SK-MEL-5 (cell line): ENCODE results near the gene GRIA1. TPM values are rescaled to one million over a fixed set of nuclear protein-coding genes. Genes with fewer than 3 reads are reported as not detected.
"Not testable (repeated sequence)": the region's sequence is repeated elsewhere in the genome, so short reads cannot be mapped to it uniquely, and the experiment has no call there.

Source experiments
- DNase-seq: peaks from one replicate; pipeline ENCODE4 v3.0.0-alpha.2; 2016; ENCODE audit warnings: low read depth, low spot score
- in situ Hi-C: cut with HindIII; loops from 2 replicates; pipeline ENCODE4 v1.10.0; 2016; ENCODE audit warnings: low sequenced_read_pairs, high pct_unique_total_duplicates, low pct_unique_long_range_greater_than_20kb
- total RNA-seq: library from RNA; depleted of rRNA; stranded (reverse); fragments of >200 nt; shearing (Covaris generic); gene quantifications from 2 replicates; pipeline ENCODE4 v1.2.3, GENCODE V29; 2014

GRIA1 gene
- total RNA-seq, 1 experiment from 2014 or later = not detected

DNA sequence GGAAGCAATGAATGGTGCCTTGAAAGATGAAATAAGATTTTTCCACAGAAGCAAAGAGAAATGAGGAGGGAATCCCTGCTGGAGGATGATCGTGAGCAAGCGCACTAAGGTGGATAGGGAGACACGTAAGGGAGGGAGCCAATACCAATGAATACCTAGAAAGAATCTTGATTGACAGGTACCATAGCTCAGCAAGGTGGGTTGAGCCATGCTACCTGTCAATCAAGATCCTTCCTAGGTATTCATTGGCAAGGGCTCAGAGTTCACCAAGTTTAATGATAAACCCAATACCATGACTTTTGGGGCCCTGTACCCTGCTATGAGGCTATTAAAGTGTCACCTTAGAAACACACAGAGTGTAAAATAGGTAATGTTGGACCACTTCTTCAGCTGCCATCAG is 226.8 kb downstream of the GRIA1 start:
- in situ Hi-C loops = no loop called here
- DNase-seq = no peak

DNA sequence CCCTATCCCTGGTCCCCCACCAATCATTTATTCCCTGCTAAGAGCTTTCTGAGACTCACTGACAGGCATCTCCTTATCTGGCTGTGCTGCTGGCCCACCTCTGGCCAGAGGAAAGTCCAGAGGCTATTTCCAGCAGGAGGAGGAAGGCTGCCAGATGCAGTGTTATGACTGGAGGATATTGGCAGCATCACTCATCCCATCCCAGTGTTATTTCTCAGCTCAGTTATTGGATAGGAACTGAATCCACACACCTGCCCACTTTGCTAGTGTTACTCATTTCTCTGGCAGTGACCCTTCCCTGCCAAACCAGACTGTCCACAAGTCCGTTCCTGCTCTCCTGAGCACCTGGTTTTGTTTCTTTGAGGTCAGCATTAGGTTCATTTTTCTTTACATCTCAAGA is 228.2 kb downstream of the GRIA1 start:
- no peak for DNase-seq
- in situ Hi-C loops = no loop called here

DNA sequence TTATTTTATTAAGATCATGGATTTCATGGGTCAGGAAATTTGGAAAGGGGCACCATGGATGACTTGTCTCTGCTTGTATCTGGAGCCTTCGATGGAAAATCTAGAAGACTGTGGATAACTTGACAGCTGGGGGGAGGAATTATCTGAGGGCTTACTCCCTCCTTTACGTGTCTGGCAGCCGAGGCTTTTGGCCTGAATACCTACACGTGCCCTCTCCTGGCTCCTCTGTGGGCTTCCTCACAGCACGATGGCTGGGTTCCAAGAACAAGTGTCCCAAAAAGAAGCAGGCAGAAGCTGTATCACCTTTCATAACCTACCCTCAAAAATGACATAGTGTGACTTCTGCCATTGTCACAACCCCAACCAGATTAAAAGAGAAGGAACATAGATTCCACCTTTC is 228.9 kb downstream of the GRIA1 start:
- no peak for DNase-seq
- in situ Hi-C loops = no loop called here

DNA sequence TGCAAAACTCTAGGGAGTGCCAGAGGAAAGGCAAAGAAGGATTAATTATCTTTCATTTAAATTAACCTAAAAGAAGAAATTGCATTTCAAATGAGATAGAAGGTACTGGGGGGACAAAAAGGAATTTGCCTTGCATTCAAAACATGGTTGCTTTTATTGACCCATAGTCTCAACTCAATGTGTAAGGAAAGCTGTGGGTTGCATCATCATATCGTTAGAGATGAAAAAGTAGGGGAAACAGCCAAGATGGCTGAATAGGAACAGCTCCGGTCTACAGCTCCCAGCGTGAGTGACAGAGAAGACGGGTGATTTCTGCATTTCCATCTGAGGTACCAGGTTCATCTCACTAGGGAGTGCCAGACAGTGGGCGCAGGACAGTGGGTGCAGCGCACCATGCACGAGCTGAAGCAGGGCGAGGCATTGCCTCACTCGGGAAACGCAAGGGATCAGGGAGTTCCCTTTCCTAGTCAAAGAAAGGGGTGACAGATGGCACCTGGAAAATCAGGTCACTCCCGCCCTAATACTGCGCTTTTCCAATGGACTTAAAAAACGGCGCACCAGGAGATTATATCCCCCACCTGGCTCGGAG is 232.6 kb downstream of the GRIA1 start:
- in situ Hi-C loops = not testable (repeated sequence)

DNA sequence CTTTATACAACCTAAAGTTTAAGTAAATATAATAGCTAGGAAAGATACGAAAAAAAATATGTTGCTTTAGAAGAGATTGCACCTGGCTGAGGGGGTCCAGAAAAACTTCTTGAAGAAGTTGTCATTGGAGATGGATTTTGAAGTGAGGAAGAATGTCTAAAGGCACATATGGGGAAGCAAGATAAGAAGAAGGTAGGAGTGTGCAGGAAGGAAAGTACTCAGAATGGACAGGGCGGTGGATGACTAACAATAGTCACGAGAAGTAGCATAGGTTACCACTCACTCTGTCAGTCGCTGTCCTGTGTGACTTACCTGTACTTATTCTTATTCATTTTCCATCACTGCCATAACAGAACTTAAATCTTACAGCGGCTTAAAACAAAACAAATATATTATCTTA is 251.6 kb downstream of the GRIA1 start:
- in situ Hi-C loops = no loop called here
- DNase-seq = no peak

More for the DNA sequence above, 232.6 kb downstream of the GRIA1 start:
- DNase-seq = not testable (repeated sequence)

DNA sequence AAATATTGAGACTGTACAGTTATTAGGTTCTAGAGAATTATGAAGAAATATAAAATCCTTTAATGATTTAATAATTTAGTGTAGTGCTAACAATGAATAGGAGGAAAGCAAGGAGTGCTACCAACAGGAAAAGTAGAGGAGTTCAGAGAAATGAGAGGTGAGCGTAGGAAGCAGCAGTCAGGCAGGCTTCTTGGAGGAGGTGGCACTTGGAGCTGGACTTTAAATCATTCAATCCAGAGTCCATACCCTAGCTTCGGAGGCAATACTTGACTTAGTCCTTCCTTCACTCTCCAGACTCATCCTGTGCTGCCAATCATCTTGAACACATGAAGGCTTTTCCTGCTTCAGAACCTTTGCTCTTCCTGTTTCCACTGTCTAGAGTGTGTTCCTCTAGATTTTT is 254.3 kb downstream of the GRIA1 start:
- in situ Hi-C loops = no loop called here
- DNase-seq = no peak

DNA sequence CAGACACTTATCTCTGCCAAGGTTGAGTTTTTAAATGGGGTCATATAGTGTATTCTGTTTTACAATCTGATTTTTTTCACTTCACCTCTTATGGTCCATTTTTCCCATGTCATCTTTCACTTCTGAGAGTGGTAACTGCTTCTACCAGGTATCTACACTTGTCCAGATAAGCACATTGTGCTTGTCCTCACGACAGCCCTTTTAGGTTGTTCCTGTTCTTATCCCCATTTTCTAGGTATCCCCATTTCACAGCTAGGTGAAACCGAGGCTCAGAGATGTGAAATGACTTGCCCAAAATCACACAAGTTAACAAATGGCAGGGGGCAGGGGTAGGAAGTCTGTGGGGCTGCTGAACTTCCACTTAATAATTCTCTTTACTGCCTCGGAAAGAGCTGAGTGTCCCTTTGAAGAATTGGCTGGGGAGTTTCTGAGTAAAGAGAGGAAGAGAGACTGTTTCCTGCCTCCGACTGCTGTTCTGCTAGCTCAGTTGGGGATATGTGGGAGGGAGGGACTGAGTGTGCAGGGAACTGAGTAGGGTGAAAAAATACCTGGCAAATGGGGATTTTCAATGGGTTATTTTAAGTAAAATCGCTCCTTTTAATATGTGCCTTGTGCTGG is 255.4 kb downstream of the GRIA1 start:
- no peak for DNase-seq
- in situ Hi-C loops = no loop called here

DNA sequence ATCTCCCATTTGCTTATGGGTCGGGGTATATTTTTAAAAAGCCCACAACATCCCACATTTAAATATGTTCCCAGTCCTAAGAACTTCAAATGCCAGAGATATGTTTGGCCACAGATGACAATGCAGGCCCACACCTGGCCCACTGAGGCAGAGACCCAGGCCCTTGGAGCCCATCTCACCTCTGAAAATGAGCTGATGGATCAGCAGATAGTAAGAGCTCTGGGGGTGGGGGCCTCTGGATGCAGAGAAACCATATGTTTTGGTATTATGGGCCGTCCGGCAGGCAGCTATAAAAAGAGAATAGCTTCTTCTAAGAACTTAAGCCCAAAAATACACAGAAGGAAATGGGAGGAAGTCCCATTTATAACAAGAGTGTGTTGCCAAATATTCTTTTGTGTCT is 256.0 kb downstream of the GRIA1 start:
- in situ Hi-C loops = no loop called here
- no peak for DNase-seq

DNA sequence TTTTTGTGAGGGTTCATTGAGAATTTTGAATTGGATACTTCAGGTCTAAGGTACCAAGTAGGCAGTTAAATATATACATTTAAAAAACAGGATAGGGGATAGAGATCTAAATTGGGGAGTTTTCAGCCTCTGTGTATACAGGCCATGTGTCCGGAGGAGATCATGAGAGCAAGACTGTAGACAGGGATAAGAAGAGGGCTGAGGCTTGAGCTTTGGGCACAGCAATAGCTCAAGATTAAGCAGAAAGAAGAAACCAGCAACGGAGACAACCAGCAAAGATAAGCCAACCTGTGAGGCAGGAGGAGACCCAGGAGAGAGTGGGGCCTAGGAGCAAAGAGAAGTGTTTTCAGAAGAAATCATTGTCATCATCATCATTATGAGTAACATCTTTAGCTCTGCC is 258.4 kb downstream of the GRIA1 start:
- no peak for DNase-seq
- in situ Hi-C loops = no loop called here

DNA sequence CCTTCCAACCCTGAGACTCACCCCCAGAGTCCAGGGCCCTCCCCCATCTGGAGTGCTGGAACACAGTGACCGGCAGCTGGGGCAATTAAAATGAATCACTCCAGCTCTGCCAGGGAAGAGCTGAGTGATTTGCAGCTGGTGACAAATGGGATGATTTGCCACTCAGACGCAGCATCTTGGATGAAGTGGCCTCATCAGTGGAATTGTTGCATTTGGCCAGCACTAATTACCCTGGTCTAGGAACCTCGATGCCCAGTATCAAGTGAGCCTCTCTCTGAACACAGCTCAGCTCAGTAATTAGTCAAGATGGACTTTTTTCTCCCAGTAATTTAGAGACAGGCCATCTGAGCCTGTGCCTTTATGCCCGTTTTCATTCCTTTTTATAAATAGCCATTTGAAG is 259.5 kb downstream of the GRIA1 start:
- in situ Hi-C loops = no loop called here
- DNase-seq = no peak

DNA sequence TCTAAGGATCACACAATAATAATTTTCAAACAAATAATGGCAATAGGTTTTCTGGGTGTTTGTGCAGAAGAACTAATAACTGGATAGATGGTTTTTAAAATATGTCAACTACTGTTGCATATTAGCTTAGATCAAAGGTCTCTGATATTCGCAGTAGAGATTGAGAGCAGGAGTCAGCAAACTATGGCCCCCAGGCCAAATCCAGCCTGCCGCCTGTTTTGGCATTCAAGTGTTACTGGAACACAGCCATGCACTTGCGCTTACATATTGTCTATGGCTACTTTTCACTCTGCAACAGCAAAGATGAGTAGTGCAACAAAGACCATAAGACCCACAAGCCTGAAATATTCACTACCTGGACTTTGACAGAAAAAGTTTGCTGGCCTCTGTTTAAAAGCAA is 260.8 kb downstream of the GRIA1 start:
- in situ Hi-C loops = no loop called here
- no peak for DNase-seq

DNA sequence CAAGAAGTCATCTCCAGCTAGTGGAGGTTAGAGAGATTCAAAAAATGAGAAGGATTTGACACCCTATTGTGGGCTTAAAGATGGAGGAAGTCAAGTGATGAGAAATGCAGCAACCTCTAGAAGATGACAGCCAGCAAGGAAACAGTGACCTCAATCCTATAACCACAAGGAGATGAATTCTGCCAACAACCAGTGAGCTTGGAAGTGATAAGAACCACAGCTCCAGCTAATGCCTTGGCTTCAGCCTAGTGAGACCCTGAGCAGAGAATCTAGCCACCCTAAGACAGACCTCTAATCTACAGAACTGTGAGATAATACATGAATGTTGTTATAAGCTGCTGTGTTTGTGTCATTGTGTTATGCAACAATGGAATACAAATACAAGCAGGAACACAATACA is 262.4 kb downstream of the GRIA1 start:
- DNase-seq = no peak
- in situ Hi-C loops = no loop called here

DNA sequence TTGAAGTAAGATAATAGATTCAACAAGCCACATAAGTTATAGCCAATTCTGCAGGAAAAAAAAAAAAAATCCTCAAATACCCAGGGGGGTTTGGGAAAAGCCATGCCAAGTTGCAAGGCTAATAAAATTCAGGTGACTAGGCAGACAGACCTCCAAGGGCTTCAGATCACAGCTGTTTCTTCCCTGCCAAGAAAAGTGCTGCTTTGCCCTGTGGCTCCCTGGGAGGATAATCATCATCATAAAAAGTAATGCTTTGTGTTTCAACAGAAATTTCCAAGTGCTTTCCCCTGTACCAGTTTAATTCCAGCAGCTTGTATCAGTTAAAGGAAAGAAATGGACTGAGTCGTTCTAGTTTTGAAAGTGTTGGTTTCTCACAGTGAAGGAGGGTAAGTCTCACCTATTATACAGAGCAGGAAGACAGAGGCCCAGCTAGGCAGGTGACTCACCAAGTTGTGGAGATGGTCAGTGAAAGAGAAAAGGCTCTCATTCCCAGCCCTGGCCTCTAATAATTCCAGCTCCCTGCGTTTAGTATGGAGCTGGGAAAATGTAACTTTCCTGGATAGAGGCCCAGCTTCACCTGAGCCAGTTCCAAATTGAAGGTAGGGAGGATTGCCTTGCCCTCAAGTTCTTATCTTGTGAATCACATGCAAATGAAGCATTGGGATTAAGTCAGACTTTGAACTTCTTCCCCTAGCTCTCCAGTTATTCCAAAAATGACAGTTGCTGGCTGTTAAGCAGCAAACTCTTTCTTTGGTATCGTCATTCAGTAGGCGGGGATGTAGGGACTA is 263.4 kb downstream of the GRIA1 start:
- no peak for DNase-seq
- in situ Hi-C loops = no loop called here

DNA sequence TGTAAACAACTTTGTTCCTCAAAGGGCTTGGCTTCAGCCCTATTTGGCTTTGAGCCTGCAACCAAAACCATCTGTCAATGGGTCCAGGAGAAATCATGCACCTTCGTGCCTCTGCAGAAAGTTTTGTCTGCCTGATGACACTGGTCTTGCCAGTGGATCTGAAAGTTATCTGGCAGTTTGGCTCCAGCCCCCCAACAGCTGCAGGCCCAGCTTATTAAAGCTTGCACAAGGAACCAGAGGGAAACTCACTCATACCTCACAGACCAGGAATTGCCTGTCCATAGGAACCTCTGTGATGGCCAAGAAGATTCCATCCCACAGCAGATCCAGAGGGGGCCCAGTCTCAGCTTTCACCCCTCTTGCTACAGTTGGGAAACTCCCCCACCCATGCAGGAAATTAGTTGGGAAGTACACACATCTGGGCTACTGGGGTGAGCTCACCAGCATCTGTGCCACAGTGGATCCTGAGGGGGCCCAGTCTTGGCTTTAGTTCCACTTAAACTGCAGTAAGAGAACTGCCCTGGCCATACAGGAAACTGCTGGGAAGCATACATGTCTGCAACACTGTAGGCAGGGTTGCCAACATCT is 265.5 kb downstream of the GRIA1 start:
- no peak for DNase-seq
- in situ Hi-C loops = no loop called here

DNA sequence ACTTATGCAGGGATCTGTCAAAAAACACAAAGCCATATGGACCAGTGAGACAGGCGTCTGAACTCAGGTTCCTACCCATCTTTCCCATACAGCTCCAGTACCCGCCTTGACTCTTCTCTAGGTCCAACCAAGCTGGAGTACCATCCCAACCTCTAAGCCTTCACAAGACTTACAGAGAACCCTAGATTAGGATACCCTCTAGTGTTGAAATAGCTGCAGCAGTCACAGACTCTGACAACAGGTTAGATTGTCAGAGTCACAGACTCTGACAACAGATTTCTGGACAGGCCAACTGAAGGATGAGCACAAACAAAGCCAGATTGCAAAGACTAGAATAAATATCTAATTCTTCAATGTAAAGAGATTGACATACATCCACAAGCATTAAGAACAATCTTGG is 266.1 kb downstream of the GRIA1 start:
- in situ Hi-C loops = no loop called here
- no peak for DNase-seq

DNA sequence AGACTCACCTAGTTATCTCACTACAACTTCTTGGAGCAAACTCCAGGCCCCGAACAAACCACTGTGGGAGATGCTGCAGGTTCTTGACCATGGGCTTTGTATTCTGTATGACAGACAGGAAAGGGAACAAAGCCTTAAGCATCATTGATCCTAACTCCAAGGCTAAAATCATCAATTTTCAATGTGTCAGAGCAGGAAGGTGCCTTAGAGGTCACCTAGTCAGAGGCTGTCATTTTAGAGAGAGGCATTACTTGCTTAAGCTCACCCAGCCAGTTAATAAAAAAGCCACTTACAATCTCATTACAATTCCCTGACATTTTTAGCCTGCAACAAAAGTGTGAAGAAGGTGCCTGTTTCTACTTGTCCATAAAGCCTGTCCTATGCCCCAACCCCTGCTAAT is 275.5 kb downstream of the GRIA1 start:
- in situ Hi-C loops = no loop called here
- no peak for DNase-seq

DNA sequence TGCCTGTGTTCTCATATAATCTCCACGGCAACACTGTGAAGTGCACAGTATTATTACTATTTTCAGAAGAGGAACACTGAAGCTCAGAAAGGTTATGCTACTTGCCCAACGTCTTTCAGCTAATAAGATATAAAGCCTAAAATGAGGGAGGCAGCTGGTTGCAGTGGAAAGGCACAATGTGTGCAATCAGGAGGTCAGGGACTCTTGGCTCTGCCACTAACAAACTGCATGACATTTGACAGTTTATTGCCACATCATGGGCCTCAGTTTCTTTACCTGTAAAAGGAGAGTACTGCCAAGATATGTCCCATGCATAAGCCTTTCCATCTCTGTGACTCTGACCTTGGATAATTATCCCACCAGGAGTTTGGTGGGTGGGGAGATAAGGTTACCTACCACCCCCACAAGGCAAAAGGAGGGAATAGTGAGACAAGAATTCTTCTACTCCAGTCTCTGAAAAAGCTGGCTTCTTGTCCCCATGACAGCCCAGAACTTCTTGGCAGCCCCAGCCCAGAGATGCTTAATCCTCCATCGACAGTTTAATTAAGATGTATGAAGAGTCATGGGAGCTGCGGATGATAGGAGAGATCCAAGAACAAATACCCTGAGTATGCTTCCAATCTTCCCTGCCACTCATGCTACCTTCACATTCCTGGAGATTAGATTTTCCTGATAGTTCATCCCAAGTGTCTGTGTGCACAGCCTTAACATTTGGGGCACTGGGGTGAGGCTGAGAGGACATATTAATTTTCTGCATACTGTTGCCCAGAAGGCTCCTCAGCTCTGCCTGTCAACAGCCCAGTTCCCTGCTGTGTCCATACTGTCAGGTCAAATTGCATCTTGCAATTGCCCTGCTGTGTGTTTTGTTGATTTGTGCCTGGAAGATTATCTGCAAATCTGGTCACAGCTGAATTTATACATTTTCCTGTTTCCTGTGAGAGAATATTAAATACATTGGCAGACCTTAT is 277.0 kb downstream of the GRIA1 start:
- in situ Hi-C loops = no loop called here
- DNase-seq = no peak

DNA sequence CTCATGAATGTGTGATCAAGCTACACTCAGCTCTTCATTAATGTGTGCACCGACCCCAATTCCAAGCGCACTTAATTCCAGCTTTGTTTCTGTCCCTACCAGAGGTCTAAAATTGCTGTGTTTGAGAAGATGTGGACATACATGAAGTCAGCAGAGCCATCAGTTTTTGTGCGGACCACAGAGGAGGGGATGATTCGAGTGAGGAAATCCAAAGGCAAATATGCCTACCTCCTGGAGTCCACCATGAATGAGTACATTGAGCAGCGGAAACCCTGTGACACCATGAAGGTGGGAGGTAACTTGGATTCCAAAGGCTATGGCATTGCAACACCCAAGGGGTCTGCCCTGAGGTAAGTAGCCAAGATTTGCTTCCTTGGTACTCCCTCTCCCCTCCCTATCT is 279.6 kb downstream of the GRIA1 start:
- DNase-seq = no peak
- in situ Hi-C loops = no loop called here
